ENCODE data around the gene SNRNP70.
A peak's percentile ranks its signal among the peaks of the same experiment; 100 is the strongest.

The SNRNP70 gene

DNA sequence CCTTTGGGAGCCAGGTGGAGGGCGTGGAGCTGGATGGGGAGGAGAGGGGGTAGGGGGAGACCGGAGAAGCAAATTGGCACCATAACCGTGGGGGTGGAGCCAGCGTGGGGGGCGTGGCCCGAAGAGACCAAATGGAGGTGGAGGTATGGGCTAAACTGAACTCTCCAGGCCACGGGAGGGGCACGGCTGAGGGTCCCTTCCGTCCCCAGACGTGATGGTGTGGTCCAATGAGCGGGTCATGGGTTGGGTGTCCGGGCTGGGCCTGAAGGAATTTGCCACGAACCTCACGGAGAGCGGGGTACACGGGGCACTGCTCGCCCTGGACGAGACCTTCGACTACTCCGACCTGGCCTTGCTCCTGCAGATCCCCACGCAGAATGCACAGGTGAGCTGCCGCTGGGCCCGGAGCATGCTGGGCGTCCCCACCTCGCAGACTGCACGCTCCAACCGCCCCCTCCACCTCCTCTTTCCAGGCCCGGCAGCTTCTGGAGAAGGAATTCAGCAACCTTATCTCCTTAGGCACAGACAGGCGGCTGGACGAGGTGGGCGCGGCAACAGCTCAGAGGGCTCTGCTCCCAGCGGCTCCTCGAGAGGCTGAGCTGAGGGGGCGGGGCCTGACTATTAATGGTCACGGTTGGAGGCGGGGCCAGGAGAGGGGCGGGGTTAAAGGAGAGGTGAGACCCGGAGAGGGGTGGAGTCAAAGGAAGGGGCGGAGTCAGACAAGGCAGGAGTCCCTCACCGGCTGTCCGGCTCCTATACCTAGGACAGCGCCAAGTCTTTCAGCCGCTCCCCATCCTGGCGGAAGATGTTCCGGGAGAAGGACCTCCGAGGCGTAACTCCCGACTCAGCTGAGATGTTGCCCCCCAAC is 63.8 kb downstream of the SNRNP70 start:
- DNase-seq: peak; percentile 93

DNA sequence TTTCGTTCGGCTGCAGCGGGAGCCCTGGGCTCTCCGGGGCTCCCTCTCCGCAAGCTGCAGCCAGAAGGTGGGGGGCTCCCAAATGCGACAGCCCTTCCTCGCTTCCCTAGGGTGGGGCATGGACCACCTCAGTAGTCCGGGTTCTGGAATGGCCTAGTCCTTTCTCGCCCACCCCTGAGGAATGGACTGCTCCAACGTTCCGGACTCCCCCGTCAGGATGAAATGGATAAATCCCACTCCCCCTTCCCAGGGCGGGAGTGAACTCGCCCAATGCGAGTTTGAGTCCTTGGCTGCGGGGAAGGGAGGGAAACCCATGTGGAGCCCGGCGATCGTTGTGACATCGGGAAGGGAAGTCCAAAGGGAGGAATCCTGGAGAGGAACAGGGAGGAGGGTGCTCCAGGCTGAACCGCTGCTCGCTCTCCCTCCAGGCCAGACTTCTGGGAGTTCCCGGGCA is 64.4 kb downstream of the SNRNP70 start:
- DNase-seq: peak; percentile 54

DNA sequence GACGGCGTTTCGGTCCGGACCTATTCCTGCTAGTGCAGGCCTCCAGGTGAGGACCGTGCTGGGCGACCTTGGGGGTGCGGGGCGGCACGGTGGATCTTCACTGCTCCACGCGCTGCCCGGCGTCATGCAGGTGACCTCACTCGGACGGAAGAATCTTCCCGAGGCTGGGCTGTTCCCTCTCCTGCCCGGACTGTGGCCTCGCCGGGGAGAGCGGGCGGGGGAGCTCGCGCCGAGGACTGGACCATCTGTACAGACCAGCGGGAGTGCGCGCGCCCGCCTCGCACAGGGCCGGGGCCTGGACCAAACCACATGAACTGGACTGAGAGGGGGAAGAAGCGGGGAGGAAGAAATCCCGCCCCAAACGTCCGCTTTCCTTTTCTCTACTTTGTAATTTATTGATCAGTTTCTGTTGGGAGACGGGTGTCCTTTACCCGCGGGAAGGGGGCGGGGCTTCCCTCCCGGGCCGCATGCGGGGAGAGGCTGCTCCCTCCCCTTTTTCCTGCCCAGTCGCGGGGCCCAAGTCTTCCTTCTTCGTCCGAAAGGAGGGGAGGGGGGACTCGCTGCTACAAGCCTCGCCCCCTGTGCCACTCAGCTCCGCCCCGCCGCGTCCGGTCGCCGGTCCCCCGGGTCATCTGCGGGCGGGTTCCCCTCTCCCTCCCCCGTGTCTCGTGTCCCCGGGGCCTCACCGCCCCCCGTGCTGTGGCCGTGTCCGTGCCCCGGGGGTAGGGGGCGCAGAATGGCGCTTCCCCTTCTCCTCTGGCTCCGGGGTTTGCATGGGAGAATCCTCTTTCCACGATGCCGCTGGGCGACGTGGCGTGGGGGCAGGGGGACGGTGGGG is 65.1 kb downstream of the SNRNP70 start:
- DNase-seq: peak; percentile 70

DNA sequence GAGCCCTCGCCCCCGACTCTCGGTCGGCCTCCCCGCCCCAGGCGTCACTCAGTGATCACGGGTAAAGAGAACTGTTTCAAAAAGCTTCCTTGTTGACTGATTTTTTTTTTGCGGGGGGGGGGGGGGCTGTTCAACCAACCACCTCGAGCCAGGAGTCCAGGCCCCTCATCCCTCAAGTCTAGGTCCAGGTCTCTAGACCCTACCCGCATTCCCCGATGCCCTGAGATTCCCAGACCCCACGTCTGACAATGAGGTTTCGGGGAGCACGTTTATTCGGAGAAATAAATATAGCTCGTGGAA is 65.6 kb downstream of the SNRNP70 start:
- no peak for DNase-seq

DNA sequence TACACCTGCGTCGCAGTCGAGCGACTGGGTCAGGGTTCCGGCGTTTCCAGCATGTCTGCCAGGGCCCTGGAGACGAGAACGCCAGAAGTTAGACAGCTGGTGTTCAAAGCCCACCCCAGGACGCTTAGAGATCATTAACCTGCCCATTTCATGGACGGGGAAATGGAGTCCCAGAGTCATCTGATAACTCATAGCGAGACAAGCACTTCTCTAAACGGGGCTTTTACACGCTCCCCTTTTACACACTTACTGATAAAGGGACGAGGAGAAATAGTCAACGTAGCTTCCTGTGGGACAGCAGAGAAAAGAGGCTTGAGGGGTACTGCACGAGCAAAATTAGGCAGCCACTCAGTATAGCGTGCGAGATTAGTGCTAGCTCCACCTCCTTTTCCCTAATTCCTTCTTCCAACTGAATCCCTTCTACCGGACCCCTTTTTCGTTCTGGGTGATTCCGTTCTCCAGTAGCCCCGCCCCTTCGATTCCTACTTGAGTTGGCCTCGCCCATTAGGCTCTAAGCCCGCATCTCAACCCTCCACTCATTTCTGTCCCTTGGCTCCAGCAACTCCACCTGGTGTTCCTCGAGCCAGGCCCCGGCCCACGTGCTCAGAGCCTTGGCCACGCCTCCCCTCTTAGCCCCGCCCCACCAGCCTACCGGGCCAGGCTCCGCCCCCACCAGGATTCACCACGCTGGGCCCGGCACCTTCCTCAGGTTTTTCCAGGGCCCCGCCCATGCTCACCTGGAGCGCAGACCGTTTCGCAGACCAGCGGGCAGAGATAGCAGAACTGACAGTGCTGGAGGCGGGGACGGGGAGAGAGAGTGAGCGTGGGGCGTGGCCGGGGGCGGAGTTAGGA is 66.2 kb downstream of the SNRNP70 start:
- DNase-seq: no peak

DNA sequence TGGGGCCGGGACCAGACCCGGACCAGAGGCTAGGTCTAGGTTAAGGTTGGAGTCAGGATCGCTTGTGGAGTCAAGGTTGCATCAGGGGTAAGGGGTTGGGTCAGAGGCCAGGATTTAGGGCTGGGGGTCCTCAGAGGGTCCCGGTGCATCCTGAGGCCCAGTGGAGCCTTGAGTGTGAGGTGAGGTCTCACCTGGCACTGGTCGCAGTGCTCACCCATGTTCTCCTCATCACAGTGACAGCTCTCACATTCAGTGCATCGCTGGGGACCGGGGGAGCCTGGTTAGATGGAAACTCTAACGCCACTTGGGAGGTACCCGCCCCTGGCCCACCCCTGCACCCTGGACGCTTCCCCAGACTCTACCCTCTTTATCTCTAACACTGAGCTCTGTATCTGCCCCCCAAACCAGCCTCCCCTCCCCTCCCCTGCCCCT is 66.9 kb downstream of the SNRNP70 start:
- no peak for DNase-seq

DNA sequence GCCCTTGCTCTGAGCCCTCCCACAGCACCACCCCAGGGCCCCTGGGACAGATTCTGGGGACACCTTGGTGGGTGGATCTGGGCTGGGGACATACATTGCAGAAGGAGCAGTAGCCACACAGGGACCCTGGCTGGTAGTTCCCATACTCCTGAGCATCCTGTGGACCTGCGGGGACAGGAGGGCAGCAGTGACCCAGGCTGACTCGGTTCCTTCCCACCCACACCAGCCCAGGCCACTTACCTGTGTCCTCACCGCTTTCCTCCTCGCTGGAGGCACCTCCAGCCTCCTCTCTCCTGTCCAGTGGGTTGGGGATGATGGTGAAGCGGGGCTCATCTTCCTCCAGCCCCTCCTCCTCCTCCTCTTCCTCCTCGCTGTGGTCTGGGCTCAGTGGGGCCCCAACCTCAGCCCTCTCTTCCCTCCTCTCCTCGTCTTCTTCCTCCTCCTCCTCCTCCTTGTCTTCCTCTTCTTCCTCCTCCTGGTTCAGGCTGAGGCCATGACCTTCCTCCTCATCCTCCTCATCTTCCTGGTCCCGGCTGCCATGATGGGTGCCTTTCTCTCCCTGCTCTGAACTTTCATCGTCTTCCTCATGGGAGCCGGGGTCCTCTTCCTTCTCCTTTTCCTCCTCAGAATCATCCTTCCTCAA is 68.0 kb downstream of the SNRNP70 start:
- DNase-seq: no peak

DNA sequence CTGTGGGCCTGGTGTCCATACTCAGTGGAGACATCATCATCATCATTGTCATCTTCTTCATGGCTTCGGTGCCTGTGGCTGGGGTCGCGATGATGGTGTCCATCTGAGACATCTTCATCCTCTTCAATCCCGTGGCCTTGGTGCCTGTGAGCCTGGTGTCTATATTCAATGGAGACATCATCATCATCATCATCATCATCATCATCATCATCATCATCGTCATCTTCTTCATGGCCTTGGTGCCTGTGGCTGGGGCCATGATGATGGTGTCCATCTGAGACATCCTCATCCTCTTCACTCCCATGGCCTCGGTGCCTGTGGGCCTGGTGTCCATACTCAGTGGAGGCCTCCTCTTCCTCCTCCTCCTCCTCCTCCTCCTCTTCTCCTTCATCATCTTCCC is 69.0 kb downstream of the SNRNP70 start:
- no peak for DNase-seq

DNA sequence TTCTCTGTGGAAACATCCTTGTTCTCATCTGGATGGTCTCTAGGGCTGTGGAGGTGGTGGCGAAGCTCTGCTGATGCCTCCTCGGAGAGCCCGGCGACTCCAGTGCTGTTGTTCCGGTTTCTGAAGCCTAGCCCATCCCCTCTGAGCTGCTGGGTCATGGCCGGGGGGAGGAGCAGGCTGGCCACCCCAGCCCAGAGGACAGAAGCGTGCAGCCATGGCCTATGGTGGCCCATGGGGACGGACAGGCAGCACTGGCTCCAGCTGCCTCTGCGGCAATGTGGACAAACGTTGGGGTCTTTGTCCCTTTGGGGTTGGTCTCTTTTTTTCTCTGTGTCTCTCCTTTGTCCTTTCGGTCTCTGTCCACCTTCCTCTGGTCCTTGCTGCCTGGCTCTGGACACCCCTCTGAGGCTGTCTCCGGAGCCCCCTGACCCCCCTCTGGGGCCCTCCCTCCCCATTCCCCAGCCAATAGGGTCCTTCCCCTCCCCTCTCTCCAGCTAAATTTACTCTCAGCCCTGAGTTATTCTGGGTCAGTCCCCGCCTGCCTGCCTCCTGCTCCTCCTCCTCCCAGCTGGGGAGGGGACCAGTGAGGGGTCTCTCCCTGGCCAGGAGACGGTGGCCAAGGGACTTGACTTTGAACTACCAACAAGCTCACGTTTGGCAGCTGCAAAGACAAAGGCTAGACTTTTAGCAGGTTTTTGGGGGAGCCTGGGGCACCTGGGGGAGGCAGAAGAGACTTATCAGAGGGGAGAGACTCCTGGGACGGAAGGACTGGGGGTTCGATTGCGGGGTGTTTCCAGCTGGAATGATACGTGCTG is 70.0 kb downstream of the SNRNP70 start, which contains the start of gene HRC:
Gene HRC (minus strand): TSS at position 392 of the 815 bp plus-strand sequence. CDS start 159 bp downstream, at position 233.
- no peak for DNase-seq

DNA sequence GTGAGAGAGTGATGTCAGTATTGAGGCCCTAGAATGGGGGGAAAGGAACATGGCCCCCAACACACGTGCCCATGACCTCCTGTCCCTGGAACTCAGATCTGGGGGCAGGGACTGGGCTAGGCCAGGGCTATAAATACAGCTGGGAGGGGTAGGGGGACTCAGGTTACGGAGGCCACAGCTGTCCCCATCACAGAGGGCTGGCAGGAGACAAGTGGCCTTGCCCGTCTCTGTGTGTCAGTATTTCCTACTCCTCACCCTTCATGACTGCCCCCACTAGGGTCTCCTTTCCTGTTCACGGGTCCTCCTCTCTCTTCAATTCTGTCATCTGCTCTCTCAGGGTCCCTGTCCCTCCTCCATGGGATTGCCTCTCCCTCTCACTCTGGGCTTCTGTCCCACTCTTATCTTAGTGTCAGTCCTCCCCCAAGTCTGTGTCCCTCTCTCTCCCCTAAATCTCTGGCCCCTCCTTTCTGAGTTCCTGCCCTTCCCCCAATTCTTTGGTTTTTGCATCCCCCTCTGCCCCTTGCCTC is 70.6 kb downstream of the SNRNP70 start:
- DNase-seq: no peak

DNA sequence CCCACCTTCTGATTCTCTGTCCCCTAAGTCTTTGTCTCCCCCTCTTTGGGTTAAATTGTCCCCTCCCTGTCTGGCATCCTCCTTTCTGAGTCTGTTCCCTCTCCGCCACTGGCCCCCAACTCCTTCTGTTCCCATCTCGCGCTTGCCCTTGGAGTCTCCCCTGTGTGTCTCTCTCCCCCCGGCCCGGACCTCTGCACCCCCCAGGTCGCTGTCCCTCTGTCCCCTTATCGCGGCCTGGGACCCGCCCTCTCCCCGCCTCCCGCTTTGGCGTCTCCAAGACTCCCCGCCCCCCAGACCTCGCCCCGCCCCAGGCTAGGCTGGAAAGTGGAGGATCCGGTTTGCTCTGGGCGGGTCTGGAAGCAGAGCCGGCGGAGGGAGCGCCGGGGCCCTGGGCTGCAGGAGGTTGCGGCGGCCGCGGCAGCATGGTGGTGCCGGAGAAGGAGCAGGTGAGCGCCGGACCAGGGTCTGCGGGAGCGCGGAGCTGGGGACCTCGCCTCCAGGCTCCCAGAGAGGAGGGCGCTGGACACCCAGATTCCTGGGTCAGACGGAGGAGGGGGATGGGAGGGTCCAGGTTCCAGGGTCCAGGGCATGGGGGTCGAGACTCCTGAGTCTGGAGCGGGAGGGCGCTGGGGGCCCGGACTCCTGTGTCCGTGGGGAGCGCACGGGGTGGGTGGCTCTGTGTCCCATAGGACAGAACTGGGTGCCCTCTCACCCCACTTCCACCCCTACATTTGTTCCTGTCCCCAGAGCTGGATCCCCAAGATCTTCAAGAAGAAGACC is 72.4 kb downstream of the SNRNP70 start, which contains the start of gene TRPM4:
Gene TRPM4 (plus strand): TSS at position 348 of the 780 bp plus-strand sequence. CDS start 75 bp downstream, at position 423.
- DNase-seq: peak; percentile 55
